K562 (cell line): ENCODE results near the gene H2BK1. TPM values are rescaled to one million over a fixed set of nuclear protein-coding genes. Genes with fewer than 3 reads are reported as not detected.

Experiments used
- CHD4 ChIP-seq: fragments of 200-600 bp; sonication (generic); IDR thresholded peaks from 3 replicates; pipeline ENCODE4 v1.6.1; 2012; ENCODE audit warnings: low read depth, mild to moderate bottlenecking, mixed read lengths, low read length, inconsistent platforms; ENCODE audit not compliant: insufficient read depth, insufficient replicate concordance, poor library complexity, severe bottlenecking
- HMG20B ChIP-seq: fragments of 250-450 bp; sonication (Bioruptor Pico); IDR thresholded peaks from 2 replicates; pipeline ENCODE4 v1.5.0; 2021; ENCODE audit warnings: mild to moderate bottlenecking
- NR2C2 ChIP-seq, 2 experiments: fragments of 200-800 bp in 1 of 2; sonication (Bioruptor generic) in 1 of 2; sonication (generic) in 1 of 2; formaldehyde crosslinking in 1 of 2; IDR thresholded peaks; 2 replicates each; pipeline versions ENCODE4 v1.6.1 to v1.8.0; 2016 to 2022; ENCODE audit warnings: mild to moderate bottlenecking in 1 of 2, missing compliant biosample characterization in 1 of 2, missing genetic modification characterization in 1 of 2, missing genetic modification reagents in 1 of 2
- PHF8 ChIP-seq: fragments of 200-600 bp; sonication (generic); IDR thresholded peaks from 2 replicates; pipeline ENCODE4 v1.6.1; 2012; ENCODE audit warnings: mixed run types, mild to moderate bottlenecking, inconsistent platforms, low read length, moderate library complexity, borderline replicate concordance
- RUNX1 ChIP-seq: sonication (generic); IDR thresholded peaks from 2 replicates; pipeline ENCODE4 v1.6.1; 2016; ENCODE audit warnings: antibody characterized with exemption, low read depth
- SMARCB1 ChIP-seq: IDR thresholded peaks from 2 replicates; pipeline ENCODE4 v1.6.1; 2011; ENCODE audit warnings: improper control_type of control experiment, low read depth; ENCODE audit not compliant: insufficient read length
- SRF ChIP-seq, 2 experiments: fragments of 250-450, 450-650 bp in 1 of 2; sonication (Bioruptor Pico) in 1 of 2; sonication (generic) in 1 of 2; formaldehyde crosslinking; IDR thresholded peaks; 2 replicates each; pipeline versions ENCODE4 v1.5.0 to v1.5.1; 2020 to 2022; ENCODE audit warnings: mild to moderate bottlenecking in 1 of 2, missing genetic modification reagents in 1 of 2
- SRSF3 ChIP-seq: fragments of 200-400 bp; formaldehyde crosslinking; IDR thresholded peaks from 2 replicates; pipeline ENCODE4 v1.6.1; 2016; ENCODE audit warnings: mild to moderate bottlenecking, low read length, moderate library complexity; ENCODE audit not compliant: insufficient read depth
- ZBTB8A ChIP-seq: fragments of 450-650 bp; IDR thresholded peaks from 2 replicates; pipeline ENCODE4 v1.6.1; 2018; ENCODE audit warnings: mild to moderate bottlenecking, moderate library complexity; ENCODE audit not compliant: partially characterized antibody
- ZNF197 ChIP-seq: fragments of 200-800 bp; sonication (Bioruptor generic); IDR thresholded peaks from 2 replicates; pipeline ENCODE4 v1.6.1; 2016; ENCODE audit warnings: low read depth, missing genetic modification characterization, missing compliant biosample characterization
- ZNF766 ChIP-seq: fragments of 200-800 bp; sonication (Bioruptor generic); conservative IDR thresholded peaks from 2 replicates; pipeline ENCODE4 v1.6.1; 2016; ENCODE audit warnings: missing genetic modification characterization, missing compliant biosample characterization
- ZSCAN32 ChIP-seq: fragments of 450-650 bp; formaldehyde crosslinking; IDR thresholded peaks from 2 replicates; pipeline ENCODE4 v1.4.0; 2020; ENCODE audit warnings: mild to moderate bottlenecking, moderate library complexity
- polyA plus RNA-seq, 8 experiments: library from polyadenylated mRNA; depleted of rRNA in 4 of 8; stranded (reverse) in 5 of 8; unstranded in 3 of 8; fragments of >200 nt; fragmentation: Nextera tagmentation in 2 of 8; fragmentation: Illumina TruSeq in 1 of 8; extraction: Ambion mirVana in 2 of 8; extraction: Trizol in 1 of 8; gene quantifications; 2 replicates each; pipeline versions ENCODE4 v1.2.1 to v1.2.3, GENCODE V29; 2011 to 2014; ENCODE audit warnings: inconsistent platforms in 1 of 8, missing spikeins in 1 of 8
- total RNA-seq, 7 experiments: library from RNA; depleted of rRNA in 6 of 7; stranded (reverse); fragments of >200 nt in 6 of 7; fragmentation: Illumina TruSeq in 2 of 7; extraction: Trizol in 2 of 7; gene quantifications; 2 replicates each; pipeline versions ENCODE4 v1.2.1 to v1.2.3, GENCODE V29; 2011 to 2021; ENCODE audit warnings: low replicate concordance in 1 of 7
- TF ChIP-seq, protein P1 (sequence below): sonication (generic); formaldehyde crosslinking; IDR thresholded peaks from 2 replicates; pipeline ENCODE4 v1.8.0; 2022; ENCODE audit warnings: mild to moderate bottlenecking, missing genetic modification reagents
- TF ChIP-seq, protein P2 (sequence below), 2 experiments: fragments of 450-650 bp in 1 of 2; IDR thresholded peaks; 2 replicates each; pipeline ENCODE4 v1.6.1; 2011 to 2017; ENCODE audit warnings: low read depth in 2 of 2, antibody characterized with exemption in 1 of 2, borderline replicate concordance in 1 of 2, low read length in 1 of 2, mild to moderate bottlenecking in 1 of 2, mixed read lengths in 1 of 2; ENCODE audit not compliant: control insufficient read depth in 1 of 2
- TF ChIP-seq, protein P3 (sequence below): fragments of 450-650 bp; formaldehyde crosslinking; IDR thresholded peaks from 2 replicates; pipeline ENCODE4 v1.4.0; 2020; ENCODE audit warnings: mild to moderate bottlenecking, moderate library complexity

Gene H2BK1
- total and polyA plus RNA-seq, 9 of the 15 experiments (the other 6 are each of a cell fraction or from before 2014, with no cell fraction given) = not detected

DNA sequence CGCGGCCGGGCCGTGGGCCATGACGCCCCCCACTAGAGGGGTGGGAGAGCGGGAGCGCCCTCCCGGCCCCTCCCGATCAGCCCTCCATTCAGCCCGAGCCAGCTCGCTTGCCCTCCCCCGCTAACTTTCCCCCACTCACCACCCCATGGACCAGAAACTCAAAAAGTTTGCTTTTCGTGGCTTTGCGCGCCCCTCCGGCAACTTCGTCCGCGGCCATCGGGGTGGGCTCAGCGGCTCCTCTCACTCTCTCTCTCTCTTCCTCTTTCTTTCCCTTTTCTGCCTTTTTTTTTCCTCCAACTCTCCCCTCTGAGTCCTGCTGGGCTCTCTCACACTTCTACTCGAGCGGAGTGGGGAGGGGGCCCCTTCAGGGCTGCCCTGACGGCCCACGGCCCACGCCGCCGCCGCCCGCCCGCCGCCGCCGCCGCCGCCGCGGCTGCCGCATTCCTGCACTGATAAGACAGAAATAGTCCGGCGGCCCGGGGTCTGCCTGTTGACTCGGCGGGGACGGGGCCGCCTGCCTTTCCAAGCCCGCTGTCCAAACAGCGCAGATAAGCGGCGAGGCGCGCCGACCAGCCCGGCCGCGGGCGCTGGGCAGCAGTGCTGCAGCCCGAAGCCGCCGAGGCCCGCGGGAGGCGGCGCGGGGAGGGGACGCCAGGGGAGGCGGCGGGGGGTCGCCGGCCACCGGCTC is 38.2 kb upstream of the H2BK1 start, which contains the start of gene SMARCD3 (continued):
- TF ChIP-seq, protein P1, sequence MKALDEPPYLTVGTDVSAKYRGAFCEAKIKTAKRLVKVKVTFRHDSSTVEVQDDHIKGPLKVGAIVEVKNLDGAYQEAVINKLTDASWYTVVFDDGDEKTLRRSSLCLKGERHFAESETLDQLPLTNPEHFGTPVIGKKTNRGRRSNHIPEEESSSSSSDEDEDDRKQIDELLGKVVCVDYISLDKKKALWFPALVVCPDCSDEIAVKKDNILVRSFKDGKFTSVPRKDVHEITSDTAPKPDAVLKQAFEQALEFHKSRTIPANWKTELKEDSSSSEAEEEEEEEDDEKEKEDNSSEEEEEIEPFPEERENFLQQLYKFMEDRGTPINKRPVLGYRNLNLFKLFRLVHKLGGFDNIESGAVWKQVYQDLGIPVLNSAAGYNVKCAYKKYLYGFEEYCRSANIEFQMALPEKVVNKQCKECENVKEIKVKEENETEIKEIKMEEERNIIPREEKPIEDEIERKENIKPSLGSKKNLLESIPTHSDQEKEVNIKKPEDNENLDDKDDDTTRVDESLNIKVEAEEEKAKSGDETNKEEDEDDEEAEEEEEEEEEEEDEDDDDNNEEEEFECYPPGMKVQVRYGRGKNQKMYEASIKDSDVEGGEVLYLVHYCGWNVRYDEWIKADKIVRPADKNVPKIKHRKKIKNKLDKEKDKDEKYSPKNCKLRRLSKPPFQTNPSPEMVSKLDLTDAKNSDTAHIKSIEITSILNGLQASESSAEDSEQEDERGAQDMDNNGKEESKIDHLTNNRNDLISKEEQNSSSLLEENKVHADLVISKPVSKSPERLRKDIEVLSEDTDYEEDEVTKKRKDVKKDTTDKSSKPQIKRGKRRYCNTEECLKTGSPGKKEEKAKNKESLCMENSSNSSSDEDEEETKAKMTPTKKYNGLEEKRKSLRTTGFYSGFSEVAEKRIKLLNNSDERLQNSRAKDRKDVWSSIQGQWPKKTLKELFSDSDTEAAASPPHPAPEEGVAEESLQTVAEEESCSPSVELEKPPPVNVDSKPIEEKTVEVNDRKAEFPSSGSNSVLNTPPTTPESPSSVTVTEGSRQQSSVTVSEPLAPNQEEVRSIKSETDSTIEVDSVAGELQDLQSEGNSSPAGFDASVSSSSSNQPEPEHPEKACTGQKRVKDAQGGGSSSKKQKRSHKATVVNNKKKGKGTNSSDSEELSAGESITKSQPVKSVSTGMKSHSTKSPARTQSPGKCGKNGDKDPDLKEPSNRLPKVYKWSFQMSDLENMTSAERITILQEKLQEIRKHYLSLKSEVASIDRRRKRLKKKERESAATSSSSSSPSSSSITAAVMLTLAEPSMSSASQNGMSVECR (CRISPR knock-in tag) = no peak
- TF ChIP-seq RUNX1 (no peak), CHD4 (no peak), ZBTB8A (no peak), SRSF3 (no peak), SRF (CRISPR knock-in tag; IDR thresholded peaks at IDR 0.05) (no peak), NR2C2 (CRISPR knock-in tag; IDR thresholded peaks at IDR 0.05) (no peak), NR2C2 (tag; IDR thresholded peaks at IDR 0.05) (no peak), ZNF766 (CRISPR knock-in tag) (no peak), HMG20B (CRISPR knock-in tag) (no peak), ZSCAN32 (CRISPR knock-in tag) (no peak), SMARCB1 (no peak), ZNF197 (CRISPR knock-in tag) (peak; percentile 44; the same call in 1 of the 2 replicates), PHF8 (0 out of 2 replicates have a peak, but pooled peaks have one; percentile 16)
- TF ChIP-seq, protein P2, sequence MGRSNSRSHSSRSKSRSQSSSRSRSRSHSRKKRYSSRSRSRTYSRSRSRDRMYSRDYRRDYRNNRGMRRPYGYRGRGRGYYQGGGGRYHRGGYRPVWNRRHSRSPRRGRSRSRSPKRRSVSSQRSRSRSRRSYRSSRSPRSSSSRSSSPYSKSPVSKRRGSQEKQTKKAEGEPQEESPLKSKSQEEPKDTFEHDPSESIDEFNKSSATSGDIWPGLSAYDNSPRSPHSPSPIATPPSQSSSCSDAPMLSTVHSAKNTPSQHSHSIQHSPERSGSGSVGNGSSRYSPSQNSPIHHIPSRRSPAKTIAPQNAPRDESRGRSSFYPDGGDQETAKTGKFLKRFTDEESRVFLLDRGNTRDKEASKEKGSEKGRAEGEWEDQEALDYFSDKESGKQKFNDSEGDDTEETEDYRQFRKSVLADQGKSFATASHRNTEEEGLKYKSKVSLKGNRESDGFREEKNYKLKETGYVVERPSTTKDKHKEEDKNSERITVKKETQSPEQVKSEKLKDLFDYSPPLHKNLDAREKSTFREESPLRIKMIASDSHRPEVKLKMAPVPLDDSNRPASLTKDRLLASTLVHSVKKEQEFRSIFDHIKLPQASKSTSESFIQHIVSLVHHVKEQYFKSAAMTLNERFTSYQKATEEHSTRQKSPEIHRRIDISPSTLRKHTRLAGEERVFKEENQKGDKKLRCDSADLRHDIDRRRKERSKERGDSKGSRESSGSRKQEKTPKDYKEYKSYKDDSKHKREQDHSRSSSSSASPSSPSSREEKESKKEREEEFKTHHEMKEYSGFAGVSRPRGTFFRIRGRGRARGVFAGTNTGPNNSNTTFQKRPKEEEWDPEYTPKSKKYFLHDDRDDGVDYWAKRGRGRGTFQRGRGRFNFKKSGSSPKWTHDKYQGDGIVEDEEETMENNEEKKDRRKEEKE (IDR thresholded peaks at IDR 0.05; ENCODE audit: borderline replicate concordance in 1 of 2, control insufficient read depth in 1 of 2, low read depth in 2 of 2, low read length in 1 of 2) = no peak
- TF ChIP-seq, protein P3, sequence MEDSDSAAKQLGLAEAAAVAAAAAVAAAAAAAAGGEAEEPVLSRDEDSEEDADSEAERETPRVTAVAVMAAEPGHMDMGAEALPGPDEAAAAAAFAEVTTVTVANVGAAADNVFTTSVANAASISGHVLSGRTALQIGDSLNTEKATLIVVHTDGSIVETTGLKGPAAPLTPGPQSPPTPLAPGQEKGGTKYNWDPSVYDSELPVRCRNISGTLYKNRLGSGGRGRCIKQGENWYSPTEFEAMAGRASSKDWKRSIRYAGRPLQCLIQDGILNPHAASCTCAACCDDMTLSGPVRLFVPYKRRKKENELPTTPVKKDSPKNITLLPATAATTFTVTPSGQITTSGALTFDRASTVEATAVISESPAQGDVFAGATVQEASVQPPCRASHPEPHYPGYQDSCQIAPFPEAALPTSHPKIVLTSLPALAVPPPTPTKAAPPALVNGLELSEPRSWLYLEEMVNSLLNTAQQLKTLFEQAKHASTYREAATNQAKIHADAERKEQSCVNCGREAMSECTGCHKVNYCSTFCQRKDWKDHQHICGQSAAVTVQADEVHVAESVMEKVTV = no peak
